C1 segment of cervical spinal cord (tissue), 14 donors: ENCODE data around the gene ITGA3.
A peak's percentile ranks its signal among the peaks of the same experiment; 100 is the strongest.

Experiments
- DNase-seq, 14 donors: peaks; one replicate each; lab custom pipeline; 2025; lab: John Stamatoyannopoulos, UW

The ITGA3 gene

DNA sequence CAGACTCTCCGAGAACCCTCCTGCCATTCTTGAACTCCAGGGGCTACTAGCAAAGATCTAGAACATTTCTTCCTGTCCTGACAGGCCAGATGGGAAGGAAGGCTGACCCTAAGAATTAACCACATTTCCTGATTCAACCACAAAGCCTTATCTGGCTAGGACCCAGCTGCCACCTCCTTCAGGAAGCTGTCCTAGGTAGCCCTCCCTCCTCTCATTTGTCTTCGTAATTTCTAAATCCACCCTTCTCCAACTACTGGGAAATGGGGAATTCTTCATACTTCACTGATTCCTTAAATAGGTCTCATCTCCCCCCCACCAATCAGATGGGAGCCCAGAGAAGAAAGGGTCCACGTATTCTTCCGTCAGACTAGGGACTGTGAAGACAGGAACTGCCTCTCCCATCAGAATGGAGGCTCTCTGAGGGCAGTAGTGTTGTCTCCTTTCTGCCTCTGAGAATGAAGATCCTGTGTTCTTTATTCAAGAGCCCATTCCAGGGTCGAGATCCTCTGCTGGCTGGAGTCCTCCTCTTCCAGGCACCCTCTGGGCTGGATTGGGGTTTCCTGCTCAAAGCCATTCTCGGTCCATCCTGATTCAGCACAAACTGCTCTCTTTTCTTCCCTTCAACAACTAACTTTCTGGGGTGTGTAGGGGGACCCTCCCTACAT is 71.9 kb downstream of the ITGA3 start:
- DNase-seq = no peak

DNA sequence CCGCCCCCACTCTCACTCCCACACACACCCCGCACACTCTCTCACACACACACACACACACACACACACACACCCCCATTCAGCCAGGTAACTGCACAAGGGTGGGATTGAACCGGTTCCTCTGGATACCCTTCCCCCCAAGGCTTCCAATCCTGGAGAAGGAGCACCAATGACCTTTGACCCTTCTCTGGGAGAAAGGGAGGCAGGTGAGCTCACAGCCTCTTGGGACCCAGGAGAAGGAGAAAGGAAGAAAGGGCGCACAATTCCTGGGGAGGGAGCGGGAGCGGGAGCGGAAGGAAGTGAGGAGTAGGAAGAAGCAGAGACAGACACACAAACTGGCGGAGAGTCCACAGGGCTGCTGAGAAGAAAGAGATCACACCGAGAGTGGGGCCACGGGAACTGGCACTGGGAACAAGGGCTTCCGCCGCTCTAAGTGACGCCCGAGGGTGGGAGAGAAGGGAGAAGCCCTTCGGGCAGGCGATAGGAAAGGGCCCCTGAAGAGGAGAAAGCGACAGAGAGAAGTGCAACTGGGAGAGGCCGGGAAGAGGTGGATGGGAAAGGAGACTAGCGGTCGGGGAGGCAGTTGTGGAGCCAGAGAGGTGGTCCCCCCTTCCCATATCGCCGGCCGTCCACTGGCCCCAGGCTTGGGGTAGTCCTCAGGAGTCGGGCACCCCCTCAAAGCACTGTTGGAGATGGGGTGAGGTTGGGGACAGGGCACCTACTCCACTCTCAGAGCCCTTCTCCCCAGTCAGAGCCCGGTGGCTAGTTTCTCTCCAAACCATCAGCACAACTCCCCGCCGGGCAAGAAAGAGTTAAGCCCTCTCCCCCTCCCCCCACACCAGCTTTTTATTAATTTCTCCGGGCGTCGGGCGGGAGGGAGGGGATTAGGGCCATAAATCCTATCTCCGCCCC is 72.8 kb downstream of the ITGA3 start:
- DNase-seq = peak in 1 of 14 donors; percentile 64

DNA sequence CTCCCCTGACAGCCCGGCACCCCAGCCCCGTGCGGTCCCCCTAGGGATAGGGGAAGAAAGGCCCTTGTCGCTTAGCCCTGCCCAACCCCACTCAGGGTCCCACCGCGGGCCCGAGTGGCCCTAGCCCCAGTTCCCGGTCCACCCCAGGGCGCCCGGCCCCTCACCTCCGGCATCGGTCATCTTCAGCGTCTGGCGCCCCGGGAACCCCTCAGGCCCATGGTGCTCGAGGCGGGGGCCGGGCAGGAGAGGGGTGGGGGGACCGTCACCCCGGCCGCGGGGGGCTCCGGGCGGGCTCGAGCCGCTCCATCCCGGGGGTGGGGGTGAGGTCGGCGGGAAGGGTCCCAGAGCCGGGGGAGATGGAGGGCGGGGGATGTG is 73.4 kb downstream of the ITGA3 start:
- no peak for DNase-seq

DNA sequence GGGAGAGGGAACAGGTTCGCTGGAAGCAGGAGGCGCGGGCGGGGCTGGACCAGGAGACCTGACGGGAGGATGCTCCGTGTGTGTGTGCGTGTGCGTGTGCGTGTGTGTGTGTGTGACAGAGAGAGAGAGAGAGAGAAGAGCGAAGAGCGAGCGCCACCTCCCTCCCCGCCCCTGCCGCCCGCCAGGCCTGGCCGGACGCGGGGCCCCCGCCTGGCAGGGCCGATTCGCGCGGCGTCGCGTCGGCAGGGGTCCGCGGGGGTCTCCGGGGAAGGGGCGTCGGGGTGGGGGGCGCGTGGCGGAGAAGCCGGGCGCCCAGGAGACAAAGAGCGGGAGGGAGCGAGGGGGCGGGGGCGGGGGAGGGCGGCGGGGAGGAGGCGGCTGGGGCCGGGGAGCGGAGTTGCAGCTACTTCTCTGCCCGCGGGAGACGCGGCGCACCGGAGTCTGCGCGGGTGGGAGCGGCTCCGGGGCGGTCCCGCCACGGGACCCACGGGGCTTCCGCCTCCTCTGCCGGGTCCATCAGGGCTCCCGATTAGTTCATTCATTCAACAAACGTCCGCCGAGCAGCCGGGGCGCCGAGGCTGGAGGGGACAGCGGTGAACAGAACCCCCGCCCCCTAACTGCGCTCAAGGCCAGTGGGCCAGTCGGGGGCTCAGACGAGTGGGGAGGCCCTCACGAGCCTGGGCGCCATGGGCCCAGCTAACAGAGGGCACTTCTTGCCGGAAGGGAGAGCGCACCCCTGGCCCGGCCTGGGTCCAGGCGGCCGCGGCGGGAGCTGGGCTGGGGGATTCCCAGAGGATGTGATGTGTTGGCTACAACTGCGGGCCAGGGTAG is 74.0 kb downstream of the ITGA3 start, which contains the start of gene SAMD14:
Gene SAMD14 (minus strand): TSS at position 433 of the 831 bp plus-strand sequence. CDS start 5,201 bp downstream, outside the sequence.
- DNase-seq = peak in 5 of 14 donors; percentile 25 to 86 (median 29)

DNA sequence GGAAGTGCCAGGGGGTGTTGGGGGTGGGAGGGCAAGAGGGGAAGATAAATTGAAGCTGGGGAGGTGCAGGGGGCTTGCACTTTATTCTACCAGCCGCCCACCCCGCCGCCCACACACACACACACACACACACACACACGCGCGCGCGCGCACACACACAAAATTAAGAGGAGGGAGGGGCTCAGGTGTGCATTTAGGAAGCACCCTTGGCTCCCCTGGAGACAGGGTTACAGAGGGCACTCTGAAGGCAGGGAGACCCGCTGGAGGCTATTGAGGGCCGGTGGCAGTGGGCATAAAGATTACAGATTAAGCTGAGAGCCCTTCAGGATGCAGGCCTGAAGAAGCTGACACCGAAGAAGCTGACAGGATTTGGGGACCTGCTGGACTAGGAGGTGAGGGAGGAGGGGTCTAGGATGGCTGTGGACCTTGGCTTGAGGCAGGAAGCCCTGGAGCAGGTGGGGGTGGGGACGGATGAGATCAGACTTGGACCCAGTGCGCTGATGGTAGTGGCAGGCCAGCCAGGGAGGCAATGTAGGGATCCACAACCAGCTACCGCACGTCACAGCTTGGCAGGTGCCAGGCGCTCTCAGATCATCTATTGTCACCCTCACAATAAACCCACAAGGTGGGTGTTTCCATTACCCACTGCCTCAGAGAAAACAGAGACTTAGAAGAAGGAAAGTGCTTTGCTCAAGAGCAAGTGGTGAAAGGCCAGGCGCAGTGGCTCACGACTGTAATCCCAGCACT is 74.8 kb downstream of the ITGA3 start:
- DNase-seq = peak in 3 of 14 donors; percentile 16 to 80 (median 27)

DNA sequence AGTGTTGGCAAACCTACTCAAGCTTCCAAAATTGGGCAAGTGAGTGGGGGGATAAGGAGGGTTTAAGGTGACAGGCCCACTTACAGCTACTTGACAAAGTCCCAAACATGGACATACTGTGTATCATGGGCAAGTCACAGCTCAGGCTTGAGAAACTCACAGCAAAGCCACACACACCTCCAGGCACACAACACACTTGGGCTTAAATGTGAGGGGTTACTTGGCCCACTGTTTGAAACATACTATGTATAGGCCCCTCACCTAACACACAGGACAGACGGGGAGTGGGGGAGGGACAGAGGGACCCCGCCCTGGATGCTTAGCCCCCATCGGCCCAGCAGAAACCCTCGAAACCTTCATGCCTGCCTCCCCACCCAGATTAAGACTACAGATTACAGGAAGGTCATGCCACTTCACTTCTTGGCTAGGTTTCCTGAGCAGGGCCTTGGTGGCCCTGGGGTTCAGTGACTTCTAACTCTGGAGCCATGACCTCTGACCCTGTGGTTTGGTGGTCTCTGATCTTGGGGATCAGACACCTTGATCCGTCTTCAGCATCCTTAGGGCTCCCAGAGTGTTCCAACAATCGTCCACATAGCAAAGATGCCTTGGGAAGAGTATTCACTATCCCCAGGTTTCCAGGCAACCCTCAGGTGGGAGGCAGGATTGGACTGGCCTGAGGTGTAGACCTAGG is 76.3 kb downstream of the ITGA3 start:
- no peak for DNase-seq

DNA sequence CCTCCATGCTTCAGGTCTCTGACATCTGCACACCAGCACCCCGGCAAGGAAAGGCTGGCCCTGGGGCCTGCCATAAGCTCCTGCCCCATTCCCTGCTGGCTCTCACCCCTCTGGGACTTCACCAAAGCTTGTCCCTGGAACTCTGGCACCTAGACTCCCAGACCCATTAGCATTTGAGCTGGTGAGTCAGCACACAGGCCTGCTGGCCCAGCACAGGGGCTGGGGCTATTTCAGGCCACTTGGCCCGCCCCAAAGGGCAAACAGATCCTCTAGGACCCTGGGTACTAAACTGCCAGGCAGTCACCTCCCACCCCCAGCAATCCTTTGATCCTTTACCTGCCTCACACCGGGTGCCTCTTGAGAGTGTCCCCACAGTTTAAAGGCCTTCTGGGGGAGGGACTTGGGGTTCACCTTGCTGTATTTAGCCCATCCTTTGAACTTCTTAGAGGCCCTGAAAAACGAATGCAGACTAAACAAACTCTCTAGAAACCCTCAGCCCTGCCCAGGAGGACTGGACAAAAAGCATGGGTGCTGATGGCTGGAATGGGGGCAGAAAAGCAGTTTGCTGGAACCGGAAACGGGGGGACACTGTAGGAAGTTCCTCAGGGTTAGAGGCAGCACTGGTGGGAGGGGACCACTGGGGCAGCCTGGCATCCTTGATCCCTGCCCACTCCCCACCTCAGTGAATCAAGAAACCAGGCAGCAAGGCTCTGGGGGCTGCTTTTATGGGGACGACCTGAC is 77.3 kb downstream of the ITGA3 start:
- DNase-seq = peak in 6 of 14 donors; percentile 15 to 74 (median 34)

DNA sequence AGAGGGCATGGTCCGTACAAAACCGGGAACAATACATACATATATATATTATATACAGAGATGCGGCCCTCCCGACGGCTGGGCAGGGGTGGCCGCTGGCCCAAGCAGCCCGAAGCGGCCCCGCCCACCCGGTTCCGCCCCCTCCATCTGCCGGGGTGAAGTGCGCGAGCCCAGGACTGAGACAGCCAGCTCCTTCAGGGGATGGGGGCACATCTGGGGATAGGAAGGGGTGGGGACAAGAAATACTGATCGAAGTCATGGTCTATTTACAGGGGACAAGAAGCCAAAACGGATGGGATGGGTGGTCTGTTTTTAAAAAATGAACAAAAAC is 77.8 kb downstream of the ITGA3 start:
- DNase-seq = no peak

DNA sequence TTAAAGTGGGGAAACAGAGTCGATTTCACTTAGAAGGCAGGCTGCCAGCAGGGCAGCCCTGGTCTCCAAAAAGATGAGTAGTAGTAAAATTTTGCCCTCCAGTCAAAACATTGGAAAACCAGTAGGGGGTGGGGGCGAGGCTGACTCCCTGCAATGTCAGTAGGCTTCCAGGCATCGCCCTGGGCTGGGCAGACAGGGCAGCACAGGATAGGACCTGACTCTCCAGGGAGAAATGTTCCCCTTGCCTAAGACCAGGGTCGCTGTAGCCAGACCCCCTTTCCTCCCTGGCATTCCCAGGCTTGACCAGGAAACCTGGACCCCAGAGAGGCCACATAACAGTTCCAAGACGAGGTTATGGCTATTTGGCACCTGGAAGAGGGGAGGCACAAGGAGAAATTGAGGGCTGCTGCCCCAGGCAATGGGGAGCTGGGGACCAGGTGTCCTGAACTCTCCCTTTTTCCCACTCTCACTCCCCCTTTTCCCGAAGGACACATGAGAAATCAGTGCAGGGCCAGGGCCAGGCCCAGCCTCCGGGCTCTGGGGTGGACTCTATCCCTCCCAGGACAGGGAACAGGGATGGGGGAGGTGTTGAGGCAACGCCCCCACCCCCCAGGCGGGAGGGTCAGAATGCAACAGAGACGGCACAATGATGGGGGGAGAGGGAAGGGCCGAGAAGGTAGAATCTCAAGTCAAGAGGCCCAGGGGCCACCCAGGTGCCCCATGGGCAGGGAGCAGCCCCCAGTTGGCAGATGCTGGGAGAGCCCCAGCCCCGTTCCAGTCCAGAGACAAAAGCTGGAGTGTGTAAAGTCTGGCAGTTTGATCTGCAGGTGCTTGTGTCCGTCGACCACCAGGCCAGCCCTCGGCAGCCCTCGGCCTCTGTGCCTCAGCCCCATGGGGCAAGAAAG is 78.5 kb downstream of the ITGA3 start:
- DNase-seq = no peak

DNA sequence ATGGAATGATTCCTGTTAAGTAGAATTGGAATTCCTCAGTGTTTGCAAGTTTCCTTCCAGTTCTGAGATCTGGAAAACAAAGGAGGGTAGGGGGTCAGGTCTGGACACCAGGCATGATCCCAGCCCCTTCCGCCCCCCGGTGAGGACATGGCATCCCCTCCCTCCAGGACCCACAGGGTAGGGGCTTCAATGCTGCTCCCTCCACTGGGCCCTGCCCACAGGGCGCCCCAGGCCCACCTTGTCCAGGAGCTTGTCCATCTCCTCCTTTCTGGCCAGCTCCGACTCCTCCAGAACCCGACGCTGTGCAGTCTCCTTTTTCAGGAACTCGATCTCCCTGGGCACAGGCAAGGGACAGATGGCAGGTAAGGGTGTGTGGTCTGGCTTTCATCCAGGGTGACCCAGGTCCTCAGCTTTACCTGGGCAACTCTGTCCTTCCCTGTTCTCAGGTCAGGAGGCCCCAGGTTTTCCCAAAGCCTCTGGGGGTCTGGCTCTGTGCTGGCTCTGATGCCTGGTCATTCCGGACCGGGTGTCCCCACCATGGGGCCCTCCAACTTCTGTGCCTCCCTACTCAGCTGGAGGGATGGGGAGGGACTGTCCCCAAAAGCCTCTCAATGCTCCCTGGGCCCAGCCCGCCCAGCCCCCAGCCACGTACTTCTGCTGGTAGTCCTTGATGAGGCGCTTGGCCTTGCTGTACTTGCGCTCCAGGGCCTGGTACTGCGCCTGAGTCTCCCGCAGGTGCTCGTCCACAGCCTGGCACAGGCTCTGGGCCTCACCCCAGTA is 79.6 kb downstream of the ITGA3 start:
- DNase-seq = peak in 1 of 14 donors; percentile 56

DNA sequence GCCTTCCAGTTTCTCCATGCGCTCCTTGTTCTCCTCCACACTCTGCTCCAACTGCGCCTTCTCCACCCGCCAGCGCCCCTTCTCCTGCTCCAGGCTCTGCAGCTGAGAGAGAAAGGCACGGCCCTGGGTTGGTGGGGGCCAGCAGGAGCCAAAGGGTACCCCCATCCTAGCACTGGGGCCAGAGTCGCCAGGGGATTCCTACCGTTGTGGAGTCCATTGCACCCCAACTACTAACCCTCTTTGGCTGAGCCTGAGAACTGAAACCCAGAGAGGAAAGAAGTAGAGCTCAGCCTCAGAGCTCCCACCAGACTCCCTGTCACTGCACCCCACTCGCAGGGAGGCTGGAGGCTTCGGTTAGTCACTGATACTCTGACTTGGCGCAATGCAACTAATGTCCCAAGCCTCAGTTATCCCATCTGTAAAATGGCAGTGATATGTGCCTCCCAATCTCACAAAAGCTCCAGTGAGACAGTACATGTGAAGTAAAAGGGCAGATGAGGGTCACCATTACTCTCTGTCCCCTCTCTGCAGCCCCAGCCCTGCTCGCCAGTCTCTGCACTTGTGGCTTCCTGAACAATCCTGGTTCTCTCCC is 80.3 kb downstream of the ITGA3 start:
- no peak for DNase-seq

DNA sequence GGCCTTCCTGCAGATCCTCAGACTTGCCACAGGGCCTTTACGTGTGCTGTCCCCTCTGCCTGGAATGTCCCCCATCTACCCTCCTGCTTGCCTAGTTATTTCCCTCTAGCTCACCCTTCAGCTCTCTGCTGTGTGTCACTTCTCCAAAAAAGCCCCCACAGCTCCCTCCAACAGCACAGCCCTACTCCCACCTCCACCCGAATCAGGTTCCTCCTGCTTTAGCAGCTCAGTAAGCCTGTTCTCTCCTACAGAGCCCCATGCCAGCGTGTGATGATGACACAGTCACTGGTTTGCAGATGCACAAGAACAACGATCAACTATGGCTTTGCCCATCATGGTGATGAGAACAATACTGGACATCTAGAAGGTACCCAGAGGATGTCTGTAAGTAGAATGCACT is 81.1 kb downstream of the ITGA3 start:
- no peak for DNase-seq

DNA sequence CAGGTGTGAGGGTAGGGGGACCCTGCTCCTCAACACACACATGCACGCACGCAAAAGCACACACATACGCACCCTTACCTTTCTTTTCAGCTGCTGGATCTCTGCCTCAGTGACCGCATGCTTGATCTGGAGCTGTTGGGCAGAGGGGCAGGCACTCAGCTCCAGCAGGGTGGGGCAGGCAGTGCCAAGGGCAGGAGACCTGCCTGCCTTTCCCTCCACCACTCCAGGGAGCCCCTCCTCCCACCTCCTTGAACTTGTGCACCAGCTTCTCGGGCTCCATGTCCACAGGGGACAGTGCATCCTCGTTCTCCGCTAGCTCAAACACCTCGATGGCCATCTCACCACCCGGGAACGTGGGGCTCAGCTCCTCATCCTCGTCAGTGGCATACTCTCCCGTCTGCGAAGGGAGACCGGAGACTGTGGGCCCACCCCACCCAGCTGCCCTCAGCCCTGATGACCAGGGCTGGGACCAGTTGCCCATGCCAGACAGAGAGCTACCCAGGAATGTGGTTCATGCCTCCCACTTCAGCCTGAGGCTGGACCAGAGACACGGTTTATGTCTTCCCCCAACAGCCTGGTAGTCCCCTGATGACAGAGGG is 83.4 kb downstream of the ITGA3 start:
- no peak for DNase-seq
